B cell (primary cell): ENCODE results near the gene FRS3. TPM values are rescaled to one million over a fixed set of nuclear protein-coding genes. Genes with fewer than 3 reads are reported as not detected.

ENCODE experiments used
- ATAC-seq: fragments of 200-7000 bp; cut with Tn5 transposase; one replicate; pipeline ENCODE4 v1.10.0; 2021; ENCODE audit warnings: low read depth, mild to moderate bottlenecking, moderate number of reproducible peaks, moderate library complexity
- CTCF ChIA-PET: fragments of 350-600 bp; sonication (Branson Sonifier 250); formaldehyde crosslinking; loops from one replicate; lab custom pipeline; 2021; ENCODE audit warnings: antibody characterized with exemption, inconsistent platforms; lab: Charles Lee
- POLR2A ChIA-PET: fragments of 350-600 bp; sonication (Branson Sonifier 250); formaldehyde crosslinking; loops from one replicate; lab custom pipeline; 2021; ENCODE audit warnings: antibody characterized with exemption; lab: Charles Lee
- DNase-seq: peaks from one replicate; pipeline ENCODE4 v3.0.0; 2013
- H2AFZ ChIP-seq: 2 replicates; pipeline ENCODE4 v1.6.1; 2012; ENCODE audit warnings: mild to moderate bottlenecking, low read depth, low read length; ENCODE audit not compliant: insufficient read depth, poor library complexity, severe bottlenecking
- H3K27ac ChIP-seq, 2 donors: 1 replicate in 1 of 2; 2 replicates in 1 of 2; pipeline ENCODE4 v1.5.1; 2012 to 2013; ENCODE audit warnings: low read length in 2 of 2, mild to moderate bottlenecking in 2 of 2, moderate library complexity in 1 of 2
- H3K27me3 ChIP-seq, 4 experiments: fragments of 200-600 bp in 1 of 4; sonication (generic) in 1 of 4; replicated peaks in 1 of 4; 1 replicate in 2 of 4; 2 replicates in 2 of 4; pipeline versions ENCODE4 v1.6.1 to v1.7.0; 2013 to 2016; ENCODE audit warnings: low read length in 3 of 4, mild to moderate bottlenecking in 2 of 4, mixed read lengths in 1 of 4, moderate library complexity in 1 of 4; ENCODE audit not compliant: insufficient read depth in 4 of 4, control insufficient read depth in 3 of 4; ENCODE audit errors: control extremely low read depth in 1 of 4
- H3K36me3 ChIP-seq, 2 experiments: replicated peaks in 1 of 2; 1 replicate in 1 of 2; 2 replicates in 1 of 2; pipeline versions ENCODE4 v1.6.1 to v1.7.1; 2013; ENCODE audit warnings: low read length in 1 of 2; ENCODE audit not compliant: insufficient read depth in 2 of 2, control insufficient read depth in 1 of 2; ENCODE audit errors: control extremely low read depth in 1 of 2, extremely low read depth in 1 of 2
- H3K4me1 ChIP-seq, 2 donors: fragments of 200-600 bp in 1 of 2; sonication (generic) in 1 of 2; 1 replicate in 1 of 2; 2 replicates in 1 of 2; pipeline versions ENCODE4 v1.5.1 to v1.6.1; 2013 to 2017; ENCODE audit warnings: low read length in 2 of 2; ENCODE audit not compliant: control insufficient read depth in 2 of 2, insufficient read depth in 2 of 2
- H3K4me2 ChIP-seq: replicated peaks from 2 replicates; pipeline ENCODE3; 2012; ENCODE audit warnings: mild to moderate bottlenecking, low read depth, low read length; ENCODE audit not compliant: poor library complexity, severe bottlenecking
- H3K4me3 ChIP-seq, 5 experiments: fragments of 200-600 bp in 1 of 5; sonication (generic) in 1 of 5; 1 replicate in 3 of 5; 2 replicates in 2 of 5; pipeline versions ENCODE4 v1.5.1 to v1.7.0; 2011 to 2016; ENCODE audit warnings: low read length in 4 of 5, mild to moderate bottlenecking in 4 of 5, low read depth in 2 of 5, control low read depth in 1 of 5, moderate library complexity in 1 of 5; ENCODE audit not compliant: insufficient read depth in 1 of 5; ENCODE audit errors: control extremely low read depth in 1 of 5, extremely low read depth in 1 of 5
- H3K79me2 ChIP-seq: fragments of 200-600 bp; sonication (generic); one replicate; pipeline ENCODE4 v1.6.0; 2016; ENCODE audit warnings: low read length; ENCODE audit not compliant: control insufficient read depth, insufficient read depth
- H3K9ac ChIP-seq: fragments of 200-600 bp; sonication (generic); 2 replicates; pipeline ENCODE4 v1.6.1; 2017; ENCODE audit warnings: mild to moderate bottlenecking, low read length, moderate library complexity
- H3K9me3 ChIP-seq, 3 donors: one replicate each; pipeline versions ENCODE4 v1.6.1 to v1.7.1; 2013; ENCODE audit warnings: low read length in 2 of 3; ENCODE audit not compliant: control insufficient read depth in 2 of 3, insufficient read depth in 1 of 3; ENCODE audit errors: control extremely low read depth in 1 of 3
- H4K20me1 ChIP-seq: 2 replicates; pipeline ENCODE4 v1.6.0; 2012; ENCODE audit warnings: mild to moderate bottlenecking, low read length; ENCODE audit not compliant: insufficient read depth, control insufficient read depth, poor library complexity, severe bottlenecking
- H3K27ac Mint-ChIP-seq: one replicate; pipeline ENCODE4 v1.8.0; 2021; ENCODE audit warnings: mixed read lengths
- H3K27me3 Mint-ChIP-seq: one replicate; pipeline ENCODE4 v1.8.0; 2021; ENCODE audit warnings: mixed read lengths
- H3K4me1 Mint-ChIP-seq: one replicate; pipeline ENCODE4 v1.8.0; 2021; ENCODE audit warnings: mixed read lengths
- H3K4me3 Mint-ChIP-seq: one replicate; pipeline ENCODE4 v1.8.0; 2021; ENCODE audit warnings: mixed read lengths
- H3K9me3 Mint-ChIP-seq: one replicate; pipeline ENCODE4 v1.8.0; 2022; ENCODE audit warnings: mixed read lengths; ENCODE audit not compliant: insufficient read depth
- CTCF ChIP-seq: fragments of 200-600 bp; IDR thresholded peaks from one replicate; pipeline ENCODE4 v1.8.0; 2022; ENCODE audit warnings: antibody characterized with exemption, mild to moderate bottlenecking
- EZH2 ChIP-seq: IDR thresholded peaks from 2 replicates; pipeline ENCODE4 v1.6.1; 2012; ENCODE audit warnings: borderline replicate concordance, low read depth, mild to moderate bottlenecking, moderate library complexity, low read length; ENCODE audit not compliant: insufficient read depth, poor library complexity, severe bottlenecking
- WGBS: methylation state at CpG from one replicate; pipeline ENCODE4 v1.1.5; 2013; ENCODE audit warnings: missing lambda C conversion rate; ENCODE audit not compliant: insufficient coverage; 5-methylcytosine and 5-hydroxymethylcytosine counted together
- intact Hi-C: fragments of 100-400 bp; cut with micrococcal nuclease; formaldehyde crosslinking; loops from one replicate; pipeline ENCODE4 v1.10.0; 2022
- polyA plus RNA-seq: library from polyadenylated mRNA; depleted of rRNA; stranded (reverse); fragments of >200 nt; gene quantifications from 2 replicates; pipeline ENCODE4 v1.2.3, GENCODE V29; 2012
- total RNA-seq, 2 donors: library from RNA; stranded (reverse); fragments of 120-200 nt in 1 of 2; gene quantifications; 1 replicate in 1 of 2; 2 replicates in 1 of 2; pipeline versions ENCODE4 v1.2.3 to v1.2.4, GENCODE V29; 2013 to 2022

Gene FRS3
- total and polyA plus RNA-seq, 2 donors (not counting 1 experiment from before 2014, with no cell fraction given), result 9.8 to 12.0 TPM

DNA sequence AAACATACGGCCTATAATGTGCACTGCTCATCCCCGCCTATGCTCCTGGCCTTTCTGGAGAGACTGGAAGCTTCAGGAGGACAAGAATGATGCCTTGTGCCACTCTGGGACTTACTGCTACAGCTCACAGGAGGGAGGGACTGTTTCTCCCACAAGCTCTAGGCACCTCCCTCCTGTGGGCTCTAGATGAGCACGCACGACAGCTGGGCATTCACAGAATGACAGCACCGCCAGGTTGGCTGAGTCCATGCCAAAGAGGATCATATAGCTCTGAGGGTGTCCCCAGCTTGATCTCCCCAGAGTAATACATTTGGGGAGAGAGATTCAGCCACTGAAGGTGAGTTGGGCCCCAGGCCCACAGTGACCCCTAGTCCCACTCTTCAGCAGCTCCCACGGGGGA is 22.4 kb downstream of the FRS3 start:
- intact Hi-C loops, result no loop called here

DNA sequence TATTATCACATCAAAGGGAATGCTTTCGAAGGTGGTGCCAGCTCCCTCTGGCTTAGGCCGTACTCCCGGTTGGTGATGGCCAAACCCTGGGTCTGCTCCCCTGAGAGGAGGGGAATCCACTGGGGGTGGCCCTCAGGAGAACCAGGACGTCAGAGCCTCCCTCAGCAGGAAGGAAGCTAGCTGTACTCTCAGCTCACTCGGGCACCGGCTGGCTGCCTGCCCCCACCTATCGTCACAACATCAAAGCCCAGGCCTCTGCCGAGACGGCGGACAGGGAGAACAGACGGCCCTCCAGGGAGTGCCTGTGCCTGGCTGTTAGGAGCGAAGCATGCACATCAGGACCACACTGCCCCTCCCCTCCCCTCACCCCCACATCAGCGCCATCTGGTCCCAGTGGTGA is 23.3 kb downstream of the FRS3 start:
- no peak overlapping the region for H3K27ac Mint-ChIP-seq
- DNase-seq (no peak), ATAC-seq (no peak)
- Histone ChIP-seq H3K9ac (no peak overlapping the region), H3K79me2 (no peaks in the 10 kb centered on the region), H3K4me3 (no peak overlapping the region), H3K9me3 (no peaks in the 10 kb centered on the region), H3K4me1 (no peaks in the 10 kb centered on the region), H3K36me3 (no peaks in the 10 kb centered on the region), H4K20me1 (no peaks in the 10 kb centered on the region), H3K4me2 (no peak overlapping the region), H2AFZ (no peak overlapping the region), H3K27ac (no peak overlapping the region), H3K27me3 (no peaks in the 10 kb centered on the region)
- no peaks in the 10 kb centered on the region for H3K4me1 Mint-ChIP-seq
- TF ChIP-seq CTCF (no peak), EZH2 (no peak)
- ChIA-PET CTCF (no interaction called here), POLR2A (no interaction called here)
- H3K9me3 Mint-ChIP-seq, result no peaks in the 10 kb centered on the region
- H3K4me3 Mint-ChIP-seq, result no peak overlapping the region
- WGBS, result 19% methylated on average over 13 of the region's 13 CpGs
- no peaks in the 10 kb centered on the region for H3K27me3 Mint-ChIP-seq
- intact Hi-C loops, result no loop called here

More for the DNA sequence above, 22.4 kb downstream of the FRS3 start:
- Mint-ChIP-seq H3K4me3 (no peak overlapping the region), H3K27me3 (no peaks in the 10 kb centered on the region), H3K4me1 (no peaks in the 10 kb centered on the region), H3K27ac (no peak overlapping the region), H3K9me3 (no peaks in the 10 kb centered on the region)
- Histone ChIP-seq H3K27me3 (no peaks in the 10 kb centered on the region), H3K79me2 (no peaks in the 10 kb centered on the region), H3K27ac (no peak overlapping the region), H3K36me3 (no peaks in the 10 kb centered on the region), H2AFZ (no peak overlapping the region), H4K20me1 (no peaks in the 10 kb centered on the region), H3K4me1 (no peaks in the 10 kb centered on the region), H3K4me2 (no peak overlapping the region), H3K9ac (no peak overlapping the region), H3K4me3 (no peak overlapping the region), H3K9me3 (no peaks in the 10 kb centered on the region)
- DNase-seq, result no peak
- ChIA-PET POLR2A (no interaction called here), CTCF (no interaction called here)
- no peak for ATAC-seq
- WGBS, result 92% methylated on average over 6 of the region's 6 CpGs
- TF ChIP-seq CTCF, result no peak
- TF ChIP-seq EZH2, result no peak
